H1 (cell line): ENCODE data around the gene CEP128. TPM values are rescaled to one million over a fixed set of nuclear protein-coding genes. Genes with fewer than 3 reads are reported as not detected.

Experiments used
- CTCF ChIA-PET: fragments of 300-600 bp; sonication (Branson Sonifier 250); formaldehyde crosslinking; loops from one replicate; lab custom pipeline; 2021; ENCODE audit not compliant: partially characterized antibody; lab: Charles Lee
- POLR2A ChIA-PET: fragments of 300-600 bp; sonication (Branson Sonifier 250); formaldehyde crosslinking; loops from one replicate; lab custom pipeline; 2021; ENCODE audit warnings: inconsistent platforms; ENCODE audit not compliant: partially characterized antibody; lab: Charles Lee
- DNase-seq, 2 experiments: peaks; one replicate each; pipeline versions ENCODE4 v3.0.0 to v3.0.0-alpha.2; 2010 to 2022; ENCODE audit warnings: low spot score in 2 of 2, low read depth in 1 of 2, mixed read lengths in 1 of 2
- FAIRE-seq: peaks from 2 replicates; lab custom pipeline; 2011; peaks lifted over from hg19 to GRCh38; lab: Jason Lieb, UNC
- H2AFZ ChIP-seq: 2 replicates; pipeline ENCODE4 v1.8.1; 2012; ENCODE audit warnings: low read length, inconsistent platforms
- H2AK5ac ChIP-seq: 2 replicates; pipeline ENCODE4 v1.6.1; 2013; ENCODE audit warnings: low read depth, low read length
- H2BK120ac ChIP-seq: replicated peaks from 2 replicates; pipeline ENCODE3; 2013; ENCODE audit warnings: low read depth, low read length, inconsistent platforms
- H2BK12ac ChIP-seq: 2 replicates; pipeline ENCODE4 v1.6.1; 2013; ENCODE audit warnings: low read depth, low read length
- H2BK15ac ChIP-seq: 2 replicates; pipeline ENCODE4 v1.6.1; 2013; ENCODE audit warnings: low read length
- H2BK20ac ChIP-seq: 2 replicates; pipeline ENCODE4 v1.6.1; 2013; ENCODE audit warnings: low read length
- H2BK5ac ChIP-seq: 2 replicates; pipeline ENCODE4 v1.6.1; 2013; ENCODE audit warnings: low read depth, low read length
- H3K14ac ChIP-seq: 2 replicates; pipeline ENCODE4 v1.6.1; 2013; ENCODE audit warnings: inconsistent platforms; ENCODE audit not compliant: insufficient read length
- H3K18ac ChIP-seq: 2 replicates; pipeline ENCODE4 v1.6.1; 2013; ENCODE audit warnings: low read length; ENCODE audit errors: extremely low read depth
- H3K23ac ChIP-seq: 2 replicates; pipeline ENCODE4 v1.6.1; 2013; ENCODE audit warnings: inconsistent platforms; ENCODE audit not compliant: insufficient read length
- H3K23me2 ChIP-seq: 2 replicates; pipeline ENCODE4 v1.6.1; 2013; ENCODE audit warnings: low read depth, low read length
- H3K27ac ChIP-seq: 2 replicates; pipeline ENCODE4 v1.6.1; 2011; ENCODE audit warnings: low read depth, low read length, inconsistent platforms
- H3K27me3 ChIP-seq, 4 experiments: replicated peaks in 1 of 4; 1 replicate in 1 of 4; 2 replicates in 3 of 4; pipeline versions ENCODE4 v1.6.1 to v1.8.1; 2011 to 2013; ENCODE audit warnings: low read length in 3 of 4, mild to moderate bottlenecking in 3 of 4, inconsistent platforms in 2 of 4, mixed read lengths in 2 of 4, moderate library complexity in 1 of 4; ENCODE audit not compliant: control insufficient read depth in 3 of 4, insufficient read depth in 3 of 4; ENCODE audit errors: extremely low read depth in 1 of 4
- H3K36me3 ChIP-seq, 4 experiments: 2 replicates each; pipeline versions ENCODE4 v1.6.1 to v1.8.1; 2011 to 2013; ENCODE audit warnings: mild to moderate bottlenecking in 4 of 4, low read length in 3 of 4, moderate library complexity in 2 of 4, control low read depth in 1 of 4, inconsistent platforms in 1 of 4; ENCODE audit not compliant: insufficient read depth in 4 of 4, control insufficient read depth in 2 of 4
- H3K4ac ChIP-seq: replicated peaks from 2 replicates; pipeline ENCODE3; 2013; ENCODE audit warnings: low read length, low read depth, mixed read lengths, inconsistent platforms; ENCODE audit not compliant: insufficient read length
- H3K4me1 ChIP-seq, 4 experiments: replicated peaks in 1 of 4; 1 replicate in 1 of 4; 2 replicates in 3 of 4; pipeline versions ENCODE4 v1.6.1 to v1.8.1; 2011 to 2013; ENCODE audit warnings: low read length in 3 of 4, inconsistent platforms in 2 of 4, mixed read lengths in 1 of 4; ENCODE audit not compliant: insufficient read depth in 4 of 4, control insufficient read depth in 3 of 4
- H3K4me2 ChIP-seq, 2 experiments: 2 replicates each; pipeline versions ENCODE4 v1.6.1 to v1.8.1; 2011 to 2013; ENCODE audit warnings: low read depth in 2 of 2, low read length in 2 of 2, control low read depth in 1 of 2, inconsistent platforms in 1 of 2, mild to moderate bottlenecking in 1 of 2; ENCODE audit not compliant: insufficient read depth in 1 of 2
- H3K4me3 ChIP-seq, 4 experiments: fragments of 200-600, 300-600 bp in 1 of 4; sonication (generic), shearing (Covaris generic), sonication (Bioruptor Twin) in 1 of 4; 2 replicates each; pipeline versions ENCODE4 v1.5.1 to v1.8.1; 2011 to 2016; ENCODE audit warnings: low read length in 4 of 4, low read depth in 3 of 4, control low read depth in 2 of 4, inconsistent platforms in 2 of 4, mild to moderate bottlenecking in 2 of 4, mixed read lengths in 1 of 4, moderate library complexity in 1 of 4; ENCODE audit not compliant: insufficient read depth in 2 of 4; ENCODE audit errors: extremely low read depth in 1 of 4
- H3K56ac ChIP-seq: replicated peaks from 2 replicates; pipeline ENCODE3; 2013; ENCODE audit warnings: low read depth, mild to moderate bottlenecking, mixed read lengths, low read length, inconsistent platforms; ENCODE audit not compliant: insufficient read length
- H3K79me1 ChIP-seq: 2 replicates; pipeline ENCODE4 v1.6.1; 2013; ENCODE audit warnings: low read depth, low read length, control low read depth
- H3K79me2 ChIP-seq, 2 experiments: 2 replicates each; pipeline versions ENCODE4 v1.6.1 to v1.8.1; 2012 to 2013; ENCODE audit warnings: low read length in 2 of 2, mild to moderate bottlenecking in 2 of 2, inconsistent platforms in 1 of 2; ENCODE audit not compliant: insufficient read depth in 2 of 2, control insufficient read depth in 1 of 2
- H3K9ac ChIP-seq, 4 experiments: replicated peaks in 1 of 4; 1 replicate in 1 of 4; 2 replicates in 3 of 4; pipeline versions ENCODE4 v1.6.1 to v1.8.1; 2011 to 2013; ENCODE audit warnings: low read depth in 3 of 4, low read length in 3 of 4, control low read depth in 2 of 4, mild to moderate bottlenecking in 2 of 4, moderate library complexity in 2 of 4, inconsistent platforms in 1 of 4; ENCODE audit errors: extremely low read depth in 1 of 4
- H3K9me3 ChIP-seq, 2 experiments: 2 replicates each; pipeline versions ENCODE4 v1.6.1 to v1.8.1; 2012 to 2013; ENCODE audit warnings: mild to moderate bottlenecking in 2 of 2, moderate library complexity in 2 of 2, control low read depth in 1 of 2, inconsistent platforms in 1 of 2, low read depth in 1 of 2, low read length in 1 of 2, mixed read lengths in 1 of 2; ENCODE audit not compliant: insufficient read depth in 2 of 2
- H4K20me1 ChIP-seq, 2 experiments: replicated peaks in 1 of 2; 2 replicates each; pipeline versions ENCODE3 to v1.8.1; 2011 to 2013; ENCODE audit warnings: inconsistent platforms in 2 of 2, low read length in 2 of 2, mild to moderate bottlenecking in 1 of 2; ENCODE audit not compliant: insufficient read depth in 2 of 2, control insufficient read depth in 1 of 2
- H4K5ac ChIP-seq: 2 replicates; pipeline ENCODE4 v1.6.1; 2013; ENCODE audit warnings: low read length, low read depth, mixed read lengths, inconsistent platforms; ENCODE audit not compliant: insufficient read length
- H4K8ac ChIP-seq: 2 replicates; pipeline ENCODE4 v1.8.0; 2013; ENCODE audit warnings: mild to moderate bottlenecking, moderate library complexity, low read length, inconsistent platforms; ENCODE audit not compliant: insufficient read depth; ENCODE audit errors: extremely low read depth
- H4K91ac ChIP-seq: replicated peaks from 2 replicates; pipeline ENCODE3; 2013; ENCODE audit warnings: low read length, mixed read lengths, inconsistent platforms; ENCODE audit not compliant: insufficient read length
- FOSL1 ChIP-seq: IDR thresholded peaks from 2 replicates; pipeline ENCODE4 v1.6.1; 2011; ENCODE audit warnings: mild to moderate bottlenecking, low read depth, low read length, moderate library complexity; ENCODE audit not compliant: insufficient read depth
- JUND ChIP-seq: IDR thresholded peaks from 2 replicates; pipeline ENCODE4 v1.6.1; 2011; ENCODE audit warnings: mild to moderate bottlenecking, improper control_type of control experiment, low read length
- TAF1 ChIP-seq: IDR thresholded peaks from 2 replicates; pipeline ENCODE4 v1.6.1; 2011; ENCODE audit warnings: mild to moderate bottlenecking, low read depth, low read length
- YY1 ChIP-seq: IDR thresholded peaks from 2 replicates; pipeline ENCODE4 v1.6.1; 2011; ENCODE audit warnings: low read depth, mild to moderate bottlenecking, low read length
- WGBS, 2 experiments: shearing (Covaris generic) in 1 of 2; methylation state at CpG; one replicate each; pipeline versions ENCODE4 v1.1.6 to v1.1.7; 2013 to 2015; ENCODE audit warnings: low lambda C conversion rate in 2 of 2, mixed read lengths in 2 of 2, inconsistent platforms in 1 of 2, low coverage in 1 of 2, missing lambda C conversion rate in 1 of 2; ENCODE audit not compliant: insufficient replicate concordance in 2 of 2, insufficient coverage in 1 of 2, insufficient read length in 1 of 2; ENCODE audit errors: extremely low coverage in 1 of 2, missing lambda C conversion rate in 1 of 2; 5-methylcytosine and 5-hydroxymethylcytosine counted together
- polyA plus RNA-seq, 7 experiments: library from polyadenylated mRNA; depleted of rRNA in 3 of 7; stranded (reverse) in 5 of 7; unstranded in 2 of 7; fragments of >200 nt in 5 of 7; fragments of 200-250 nt in 2 of 7; gene quantifications; 1 replicate in 5 of 7; 2 replicates in 1 of 7; 4 replicates in 1 of 7; pipeline versions ENCODE4 v1.2.1 to v1.2.3, GENCODE V29; 2011 to 2013; ENCODE audit warnings: missing spikeins in 2 of 7, mixed read lengths in 2 of 7
- total RNA-seq: library from RNA; stranded (reverse); fragmentation: NEBNext Ultra II Directional; extraction: Animal tissue kit (Norgen Biotek cat#: 25700); gene quantifications from 2 replicates; pipeline ENCODE4 v1.2.1, GENCODE V29; 2021

CEP128 gene
- total and polyA plus RNA-seq, 2 of the 8 experiments (the other 6 are each of a cell fraction or from before 2014, with no cell fraction given) = 1.9 to 17.0 TPM

GRCh38 chr14:80535171-80535570 lies 406.4 kb downstream of the CEP128 start:
- Histone ChIP-seq H3K36me3 (no peaks in the 10 kb centered on the region), H3K9ac (no peak overlapping the region), H2AK5ac (no peak overlapping the region), H3K27ac (no peak overlapping the region), H3K23me2 (no peaks in the 10 kb centered on the region), H2BK20ac (no peak overlapping the region), H4K91ac (no peak overlapping the region), H3K4me1 (no peaks in the 10 kb centered on the region), H3K18ac (no peak overlapping the region), H2BK120ac (no peak overlapping the region), H3K27me3 (no peaks in the 10 kb centered on the region), H4K20me1 (no peaks in the 10 kb centered on the region), H2BK12ac (no peak overlapping the region), H4K5ac (no peak overlapping the region), H3K4ac (no peak overlapping the region), H3K9me3 (no peaks in the 10 kb centered on the region), H2AFZ (no peak overlapping the region), H3K4me3 (no peak overlapping the region), H3K79me1 (no peaks in the 10 kb centered on the region), H2BK5ac (no peak overlapping the region), H3K56ac (no peak overlapping the region), H4K8ac (no peak overlapping the region), H3K4me2 (no peak overlapping the region), H3K14ac (no peak overlapping the region), H2BK15ac (no peak overlapping the region), H3K79me2 (no peaks in the 10 kb centered on the region), H3K23ac (no peak overlapping the region)
- WGBS, 2 experiments = 98% methylated on average over 4 of the region's 4 CpGs; no CpG with 5 or more reads in 1 of the 2 experiments
- DNase-seq (no peak), FAIRE-seq (no peak)
- CTCF ChIA-PET = no interaction called here
- POLR2A ChIA-PET = no interaction called here
- TF ChIP-seq TAF1 = no peak
- no peak for TF ChIP-seq YY1
- TF ChIP-seq JUND = no peak
- TF ChIP-seq FOSL1 = no peak
